HepG2 (cell line): Measurements from ENCODE around the gene CCT5. TPM values are rescaled to one million over a fixed set of nuclear protein-coding genes. Genes with fewer than 3 reads are reported as not detected.
A peak's percentile ranks its signal among the peaks of the same experiment; 100 is the strongest.

Experiments
- BCL3 ChIP-seq: sonication (generic); formaldehyde crosslinking; IDR thresholded peaks from 2 replicates; pipeline ENCODE4 v1.5.1; 2020; ENCODE audit warnings: mild to moderate bottlenecking, missing genetic modification reagents, moderate library complexity
- CERS6 ChIP-seq: sonication (generic); formaldehyde crosslinking; IDR thresholded peaks from 2 replicates; pipeline ENCODE4 v1.5.0; 2020; ENCODE audit warnings: missing genetic modification reagents
- ERF ChIP-seq: IDR thresholded peaks from 2 replicates; pipeline ENCODE4 v1.6.1; 2018; ENCODE audit warnings: missing biosample characterization, missing genetic modification reagents
- ETV5 ChIP-seq: IDR thresholded peaks from 2 replicates; pipeline ENCODE4 v1.6.1; 2018; ENCODE audit warnings: missing biosample characterization, missing genetic modification reagents, inconsistent platforms, borderline replicate concordance
- HNF4A ChIP-seq: sonication (generic); formaldehyde crosslinking; IDR thresholded peaks from 2 replicates; pipeline ENCODE4 v1.4.0; 2020; ENCODE audit warnings: missing genetic modification reagents
- LRRFIP1 ChIP-seq: sonication (generic); formaldehyde crosslinking; conservative IDR thresholded peaks from 2 replicates; pipeline ENCODE4 v1.4.0; 2020; ENCODE audit warnings: missing genetic modification reagents
- MTA3 ChIP-seq: sonication (generic); formaldehyde crosslinking; IDR thresholded peaks from 2 replicates; pipeline ENCODE4 v1.4.0; 2020; ENCODE audit warnings: missing genetic modification reagents
- RBFOX2 ChIP-seq: fragments of 200-400 bp; formaldehyde crosslinking; IDR thresholded peaks from 2 replicates; pipeline ENCODE4 v1.6.1; 2017; ENCODE audit warnings: low read depth, mild to moderate bottlenecking, low read length
- TP53 ChIP-seq: sonication (generic); formaldehyde crosslinking; conservative IDR thresholded peaks from 2 replicates; pipeline ENCODE4 v1.4.0; 2020; ENCODE audit warnings: missing genetic modification reagents
- ZBTB25 ChIP-seq: IDR thresholded peaks from 2 replicates; pipeline ENCODE4 v1.6.1; 2018; ENCODE audit warnings: missing genetic modification reagents
- ZBTB7A ChIP-seq: sonication (generic); formaldehyde crosslinking; IDR thresholded peaks from 2 replicates; pipeline ENCODE4 v1.8.0; 2022; ENCODE audit warnings: mild to moderate bottlenecking, missing genetic modification reagents
- ZFP36L1 ChIP-seq: sonication (generic); formaldehyde crosslinking; IDR thresholded peaks from 2 replicates; pipeline ENCODE4 v1.8.0; 2022; ENCODE audit warnings: mild to moderate bottlenecking, missing genetic modification reagents, moderate library complexity
- ZNF142 ChIP-seq: sonication (generic); formaldehyde crosslinking; IDR thresholded peaks from 2 replicates; pipeline ENCODE4 v1.4.0; 2020; ENCODE audit warnings: missing genetic modification reagents
- ZNF224 ChIP-seq: sonication (generic); formaldehyde crosslinking; IDR thresholded peaks from 2 replicates; pipeline ENCODE4 v1.5.0; 2020; ENCODE audit warnings: mild to moderate bottlenecking, missing genetic modification reagents
- ZNF383 ChIP-seq: sonication (generic); formaldehyde crosslinking; IDR thresholded peaks from 2 replicates; pipeline ENCODE4 v1.4.0; 2020; ENCODE audit warnings: missing genetic modification reagents, mild to moderate bottlenecking, borderline replicate concordance
- ZNF652 ChIP-seq: IDR thresholded peaks from 2 replicates; pipeline ENCODE4 v1.6.1; 2016; ENCODE audit warnings: low read depth, borderline replicate concordance
- ZNF672 ChIP-seq: sonication (generic); formaldehyde crosslinking; IDR thresholded peaks from 2 replicates; pipeline ENCODE4 v1.8.1; 2022; ENCODE audit warnings: missing genetic modification reagents
- polyA plus RNA-seq, 8 experiments: library from polyadenylated mRNA; depleted of rRNA in 3 of 8; stranded (reverse) in 7 of 8; unstranded in 1 of 8; fragments of >200 nt; fragmentation: Illumina TruSeq in 4 of 8; extraction: Trizol in 4 of 8; gene quantifications; 2 replicates each; pipeline versions ENCODE4 v1.2.1 to v1.2.3, GENCODE V29; 2011 to 2016; ENCODE audit warnings: low read depth in 4 of 8, missing spikeins in 1 of 8, mixed read lengths in 1 of 8; ENCODE audit not compliant: insufficient read depth in 1 of 8
- total RNA-seq, 5 experiments: library from RNA; depleted of rRNA; stranded (reverse); fragments of >200 nt; fragmentation: Illumina TruSeq; extraction: Trizol; gene quantifications; 2 replicates each; pipeline ENCODE4 v1.2.3, GENCODE V29; 2016; ENCODE audit warnings: low read depth in 1 of 5

Gene CCT5
- total and polyA plus RNA-seq, 2 of the 13 experiments (the other 11 are each of a cell fraction or from before 2014, with no cell fraction given) = 319 to 708 TPM

- no peak for TF ChIP-seq TP53 (CRISPR knock-in tag)
- TF ChIP-seq ZBTB25 (CRISPR knock-in tag) = no peak
- TF ChIP-seq ZFP36L1 (CRISPR knock-in tag) = no peak
- TF ChIP-seq ETV5 = no peak
- no peak for TF ChIP-seq ERF
- TF ChIP-seq ZNF652 (CRISPR knock-in tag) = no peak
- no peak for TF ChIP-seq LRRFIP1 (CRISPR knock-in tag)
- TF ChIP-seq ZNF224 = no peak
- TF ChIP-seq ZBTB7A (CRISPR knock-in tag) = peak; percentile 82; the same call in 1 of the 2 replicates
- peak; percentile 46; the same call in 1 of the 2 replicates for TF ChIP-seq ZNF142
- no peak for TF ChIP-seq MTA3 (CRISPR knock-in tag)
- peak; percentile 85 for TF ChIP-seq RBFOX2
- 0 out of 2 replicates have a peak, but pooled peaks have one; percentile 42 for TF ChIP-seq ZNF672 (CRISPR knock-in tag)
- no peak for TF ChIP-seq BCL3 (CRISPR knock-in tag)
- no peak for TF ChIP-seq CERS6 (CRISPR knock-in tag)
- no peak for TF ChIP-seq ZNF383 (CRISPR knock-in tag)
- TF ChIP-seq HNF4A (CRISPR knock-in tag) = no peak
Measured at GRCh38 chr5:10307206-10308148, 57.4 kb downstream of the CCT5 start, which contains the start of gene CMBL (continued).
